ENCODE measurements around the gene RPTOR.

Gene RPTOR

DNA sequence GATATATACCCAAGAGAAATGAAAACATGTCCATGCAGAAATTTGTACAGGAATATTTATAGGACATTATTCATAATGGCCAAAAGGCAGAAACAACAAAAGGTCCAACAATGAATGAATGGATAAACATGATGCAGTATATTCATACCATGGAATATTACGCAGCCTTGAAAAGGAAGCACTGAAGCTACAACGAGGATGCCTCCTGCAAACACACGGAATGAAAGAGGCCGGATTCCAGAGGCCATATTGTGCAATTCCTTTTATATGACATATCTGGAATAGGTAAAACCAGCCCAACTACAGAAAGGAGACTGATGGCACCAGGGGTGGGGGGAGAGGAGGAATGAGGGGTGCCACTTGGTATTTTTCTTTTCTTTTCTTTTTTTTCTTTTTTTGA lies 432.5 kb downstream of the RPTOR start:
- no peak for DNase-seq (ENCODE audit: low read depth, low spot score)

DNA sequence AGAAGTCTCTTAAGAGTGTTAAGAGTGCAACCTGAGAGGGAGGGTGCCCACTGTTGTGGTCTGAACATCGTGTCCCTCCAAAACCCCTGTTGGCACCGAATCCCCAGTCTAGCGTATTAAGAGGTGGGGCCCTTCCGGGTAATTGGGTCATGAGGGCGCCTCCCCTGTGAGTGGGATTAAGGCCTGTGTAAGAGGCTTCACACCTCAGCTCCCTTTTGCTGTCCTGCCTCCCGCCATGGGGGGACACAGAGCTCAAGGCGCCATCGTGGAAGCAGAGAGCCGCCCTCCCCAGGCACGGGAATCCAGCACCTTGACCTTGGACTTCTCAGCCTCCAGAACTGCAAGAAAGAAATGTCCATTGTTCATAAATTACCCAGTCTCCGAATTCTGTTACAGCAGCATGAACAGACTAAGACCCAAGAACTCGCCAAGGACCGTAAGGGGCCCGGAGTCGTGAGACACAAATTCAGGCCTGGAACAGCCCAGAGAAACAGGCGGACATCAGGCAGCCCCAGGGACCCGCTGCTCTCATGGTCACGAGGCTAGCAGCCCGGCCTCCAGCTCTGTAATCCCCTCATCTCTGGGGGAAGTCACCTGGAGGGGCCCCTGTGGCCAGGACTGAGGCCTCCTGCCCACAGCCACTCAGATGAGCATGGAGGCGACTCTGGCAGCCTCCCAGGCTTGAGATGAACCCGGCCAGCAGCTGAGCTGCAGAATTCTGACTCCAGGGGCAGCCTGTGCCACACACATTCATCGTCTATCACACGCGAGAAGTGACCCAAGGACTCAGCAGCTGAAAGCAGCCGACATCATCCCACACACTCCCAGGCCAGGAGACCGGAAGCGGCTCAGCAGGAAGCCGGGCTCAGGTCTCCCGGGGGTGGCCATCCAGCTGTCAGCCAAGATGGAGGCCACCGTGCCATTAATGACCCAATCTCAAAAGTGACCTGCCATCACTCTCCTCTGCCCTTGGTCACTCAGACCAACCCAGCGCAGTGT lies 434.2 kb downstream of the RPTOR start:
- DNase-seq (ENCODE audit: low read depth, low spot score) = no peak

DNA sequence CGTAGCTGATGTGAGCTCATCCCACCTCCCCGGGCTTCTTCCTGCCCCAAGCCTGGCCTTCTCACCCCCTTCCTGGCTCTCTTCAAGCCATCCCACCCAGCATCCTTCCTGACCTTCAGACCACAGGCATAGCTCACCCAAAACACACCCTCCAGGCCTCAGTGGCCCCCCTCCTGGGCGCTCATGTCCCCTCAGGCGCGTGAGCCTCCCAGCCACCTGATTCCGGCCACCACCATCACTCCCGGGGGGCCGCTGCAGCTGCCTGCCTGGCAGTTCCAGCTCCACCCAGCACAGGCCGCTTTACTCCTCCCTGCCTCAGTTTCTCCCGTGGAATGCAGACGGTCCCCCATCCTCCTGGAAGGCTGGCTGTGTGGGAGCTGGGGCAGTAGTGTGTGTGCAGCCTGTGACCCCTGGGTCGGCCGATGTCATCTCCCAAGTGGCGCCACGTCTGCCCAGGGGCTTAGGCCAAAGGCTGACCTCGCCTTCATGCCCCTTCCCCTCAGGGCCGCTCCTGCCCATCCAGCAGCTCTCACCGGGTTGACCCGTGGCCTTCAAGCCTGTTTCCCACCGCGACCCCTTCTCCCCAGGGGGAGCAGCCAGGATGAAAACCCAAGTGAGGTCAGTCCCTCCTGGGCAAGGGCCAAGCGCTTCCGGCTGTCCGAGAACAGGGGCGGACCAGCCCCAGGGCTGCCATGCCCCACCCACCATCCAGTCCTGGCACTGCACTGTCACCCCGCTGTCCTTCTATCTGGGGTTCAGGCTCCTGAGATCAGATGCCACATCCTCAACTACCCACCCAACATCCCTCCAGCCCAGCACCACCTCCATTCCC lies 435.1 kb downstream of the RPTOR start:
- DNase-seq (ENCODE audit: low read depth, low spot score) = no peak

DNA sequence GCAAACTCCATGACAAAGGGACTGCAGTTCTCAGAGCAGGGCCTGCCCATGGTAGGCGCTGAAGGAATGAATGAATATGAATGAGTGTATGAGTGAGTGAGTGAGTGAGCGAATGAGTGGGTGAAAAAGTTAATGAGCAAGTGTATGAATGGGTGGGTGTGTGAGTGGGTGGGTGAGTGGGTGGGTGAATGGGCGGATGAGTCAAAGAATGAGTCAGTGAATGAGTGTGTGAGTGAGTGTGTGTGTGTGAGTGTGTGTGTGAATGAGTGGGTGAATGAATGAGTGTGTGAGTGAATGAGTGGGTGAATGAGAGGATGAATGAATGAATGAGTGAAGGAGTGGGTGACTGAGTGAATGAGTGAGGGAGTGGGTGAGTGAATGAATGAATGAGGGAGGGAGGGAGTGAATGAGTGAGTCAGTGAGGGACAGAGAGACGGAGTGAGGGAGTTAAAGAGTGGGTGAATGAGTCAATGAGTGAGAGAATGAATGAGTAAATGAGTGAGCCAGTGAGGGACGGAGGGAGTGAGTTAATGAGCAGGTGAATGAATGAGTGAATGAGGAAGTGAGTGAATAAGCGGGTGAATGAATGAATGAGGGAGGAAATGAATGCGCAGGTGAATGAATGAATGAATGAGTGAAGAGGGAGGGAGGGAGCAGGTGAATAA lies 435.9 kb downstream of the RPTOR start:
- DNase-seq (ENCODE audit: low read depth, low spot score) = no peak

DNA sequence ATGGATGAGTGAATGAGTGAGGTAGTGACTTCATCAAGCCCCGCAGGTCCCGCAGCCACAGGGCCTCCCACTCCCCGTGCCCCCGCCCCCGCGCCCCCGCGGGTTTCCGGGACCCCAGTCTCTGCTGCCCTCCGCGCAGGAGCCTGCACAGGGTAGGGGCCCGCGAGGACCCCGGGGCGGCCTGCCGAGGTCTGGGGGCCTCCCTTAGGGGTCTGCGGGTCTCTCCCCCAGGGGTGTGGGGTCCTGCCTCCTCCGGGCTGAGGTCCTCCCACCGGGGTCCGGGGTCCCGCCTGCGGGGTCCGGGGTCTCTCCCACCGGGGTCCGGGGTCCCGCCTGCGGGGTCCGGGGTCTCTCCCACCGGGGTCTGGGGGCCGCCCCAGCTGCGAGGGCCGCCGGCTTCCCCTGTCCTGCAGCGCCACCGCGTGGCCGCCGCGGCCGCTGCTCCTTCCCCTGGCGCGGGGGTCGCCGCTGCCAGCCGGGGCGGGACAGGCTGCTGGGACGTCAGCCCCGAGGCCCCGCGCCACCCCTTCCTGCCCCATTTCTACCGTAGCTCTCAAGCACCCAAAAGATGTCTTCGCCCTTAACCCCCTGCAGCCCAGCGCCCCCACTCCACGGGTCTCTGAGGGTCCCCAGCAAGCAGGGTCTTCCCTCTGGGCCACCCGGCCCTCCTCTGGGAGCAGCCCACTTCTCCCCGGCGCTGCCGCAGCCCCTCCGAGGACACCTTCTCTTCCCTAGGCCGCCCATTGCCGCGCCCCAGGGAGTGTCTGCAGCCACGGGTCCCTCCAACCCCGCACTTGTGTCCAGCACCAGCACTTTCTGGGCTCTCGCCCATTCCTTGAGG lies 436.6 kb downstream of the RPTOR start:
- no peak for DNase-seq (ENCODE audit: low read depth, low spot score)

DNA sequence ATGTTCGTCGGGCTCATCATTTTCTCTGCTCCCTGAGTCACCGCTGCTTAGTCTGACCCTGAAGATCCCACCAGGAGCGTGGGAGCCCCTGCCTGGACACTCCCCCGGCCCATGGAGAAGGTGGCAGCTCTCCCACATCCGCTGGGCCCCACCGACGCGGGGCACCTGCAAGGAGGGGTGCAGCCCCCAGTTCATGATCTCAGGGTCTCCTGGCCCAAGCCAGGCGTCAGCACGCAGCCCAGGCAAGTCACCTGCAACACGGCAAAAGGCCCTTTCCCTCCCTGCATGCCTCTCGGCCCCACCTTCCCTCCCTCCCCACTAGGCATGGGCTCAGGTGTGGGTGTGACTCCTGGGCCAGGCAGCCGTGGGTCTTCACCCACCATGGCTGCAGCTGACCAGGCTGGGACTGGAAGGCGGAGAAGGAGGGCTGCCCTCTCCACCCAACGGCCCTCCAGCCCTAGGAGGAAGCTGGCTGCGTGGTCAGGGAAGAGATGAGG lies 437.3 kb downstream of the RPTOR start:
- no peak for DNase-seq (ENCODE audit: low read depth, low spot score)

DNA sequence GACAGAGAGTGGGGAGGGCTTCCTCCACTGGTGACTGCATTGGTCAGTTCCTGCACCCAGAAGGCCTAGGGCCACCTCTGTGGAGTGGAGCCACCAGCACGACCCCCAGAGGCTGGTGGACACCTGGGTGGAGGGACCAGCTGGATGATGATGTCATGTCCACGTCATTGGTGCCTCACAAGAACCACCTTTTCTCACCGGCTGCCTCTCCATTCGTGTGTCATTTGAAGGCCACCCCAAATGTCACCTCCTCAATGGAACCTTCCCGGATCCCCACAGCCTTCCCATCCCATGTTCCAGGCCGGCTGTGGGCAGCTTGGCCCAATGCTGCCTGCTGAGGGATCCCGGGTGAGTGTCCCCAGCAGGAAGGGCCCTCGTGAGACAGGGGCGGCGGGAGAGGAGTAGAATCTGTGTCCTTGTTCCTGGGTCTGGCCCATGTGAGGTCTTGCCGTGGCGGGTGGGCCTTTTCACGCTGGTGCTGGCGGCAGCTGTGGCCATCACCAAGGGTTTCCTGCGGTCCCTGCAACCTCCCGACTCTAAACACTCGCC lies 437.9 kb downstream of the RPTOR start:
- no peak for DNase-seq (ENCODE audit: low read depth, low spot score)

GRCh38 chr17:80983545-80983944 lies 438.9 kb downstream of the RPTOR start:
- no peak for DNase-seq (ENCODE audit: low read depth, low spot score)

DNA sequence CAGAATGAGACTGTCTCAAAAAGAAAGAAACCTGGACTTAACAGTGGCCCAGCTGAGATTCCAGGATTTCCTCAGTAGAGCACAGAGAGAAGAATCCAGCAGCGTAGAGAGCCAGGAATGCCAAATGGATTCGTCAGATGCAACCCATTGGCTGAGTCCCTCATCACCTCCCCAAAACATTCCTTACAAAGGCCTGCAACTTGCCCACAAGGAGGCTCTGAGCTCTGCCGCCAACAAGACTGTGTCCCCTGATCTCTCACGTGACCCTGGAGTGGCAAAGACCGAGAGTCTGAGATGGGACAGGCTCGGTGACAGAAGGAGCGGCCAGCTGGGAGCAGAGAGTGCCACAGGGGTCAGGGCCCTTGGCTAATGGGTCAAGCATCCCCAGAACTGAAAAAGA lies 440.1 kb downstream of the RPTOR start:
- DNase-seq (ENCODE audit: low read depth, low spot score) = no peak

- no peak for DNase-seq (ENCODE audit: low read depth, low spot score)
These were observed 441.4 kb downstream of the RPTOR start for GRCh38 chr17:80986046-80986445.

- DNase-seq (ENCODE audit: low read depth, low spot score) = no peak
These were observed 442.3 kb downstream of the RPTOR start for GRCh38 chr17:80986816-80987475.

DNA sequence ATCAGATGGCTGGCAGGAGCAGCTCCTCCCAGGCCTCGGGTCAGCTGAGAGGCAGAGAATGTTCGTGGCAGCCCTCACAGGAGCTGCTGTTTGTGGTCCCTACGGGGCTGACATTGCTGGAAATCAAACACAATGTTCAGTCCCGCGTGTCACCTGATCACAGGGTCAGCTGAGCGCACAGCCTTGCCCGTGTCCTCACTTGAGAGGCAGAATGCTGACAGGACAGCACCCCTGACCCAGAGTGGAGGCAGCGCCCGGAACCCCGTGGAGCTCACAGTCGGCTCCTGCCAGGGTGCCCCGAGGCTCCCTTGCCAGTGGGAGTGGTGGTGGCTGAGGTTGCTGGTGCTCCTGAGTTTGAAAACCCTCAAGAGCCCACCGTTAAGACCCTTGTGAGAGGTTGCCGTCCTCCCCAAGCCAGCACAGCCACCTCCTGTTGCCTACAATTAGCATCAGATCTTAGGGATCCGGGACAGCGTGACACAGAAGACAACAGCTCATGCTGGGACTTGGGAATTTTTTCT lies 443.4 kb downstream of the RPTOR start:
- DNase-seq (ENCODE audit: low read depth, low spot score) = no peak

DNA sequence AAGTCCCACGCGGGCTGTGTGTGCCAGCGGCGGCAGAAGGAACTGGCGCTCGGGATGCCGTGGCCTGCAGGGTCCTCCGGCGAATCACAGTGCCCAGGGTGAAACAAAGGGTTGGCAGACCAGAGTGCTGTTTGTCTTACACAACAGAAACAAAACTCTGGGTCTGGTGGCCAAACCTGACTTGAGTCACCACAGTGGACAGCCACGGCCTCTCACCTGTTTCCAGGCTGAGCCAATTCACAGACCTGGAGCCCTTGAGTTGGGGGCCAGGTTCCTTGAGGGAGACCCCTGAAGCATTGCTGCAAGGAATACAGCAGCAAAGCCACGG lies 444.9 kb downstream of the RPTOR start:
- no peak for DNase-seq (ENCODE audit: low read depth, low spot score)

GRCh38 chr17:80990921-80991644 lies 446.4 kb downstream of the RPTOR start:
- DNase-seq (ENCODE audit: low read depth, low spot score) = no peak

GRCh38 chr17:80991645-80992076 lies 447.0 kb downstream of the RPTOR start, which contains the start of gene CHMP6:
CHMP6 (plus strand) TSS chr17:80991841; CDS start chr17:80991919, 78 bp downstream.
- DNase-seq (ENCODE audit: low read depth, low spot score) = no peak

DNA sequence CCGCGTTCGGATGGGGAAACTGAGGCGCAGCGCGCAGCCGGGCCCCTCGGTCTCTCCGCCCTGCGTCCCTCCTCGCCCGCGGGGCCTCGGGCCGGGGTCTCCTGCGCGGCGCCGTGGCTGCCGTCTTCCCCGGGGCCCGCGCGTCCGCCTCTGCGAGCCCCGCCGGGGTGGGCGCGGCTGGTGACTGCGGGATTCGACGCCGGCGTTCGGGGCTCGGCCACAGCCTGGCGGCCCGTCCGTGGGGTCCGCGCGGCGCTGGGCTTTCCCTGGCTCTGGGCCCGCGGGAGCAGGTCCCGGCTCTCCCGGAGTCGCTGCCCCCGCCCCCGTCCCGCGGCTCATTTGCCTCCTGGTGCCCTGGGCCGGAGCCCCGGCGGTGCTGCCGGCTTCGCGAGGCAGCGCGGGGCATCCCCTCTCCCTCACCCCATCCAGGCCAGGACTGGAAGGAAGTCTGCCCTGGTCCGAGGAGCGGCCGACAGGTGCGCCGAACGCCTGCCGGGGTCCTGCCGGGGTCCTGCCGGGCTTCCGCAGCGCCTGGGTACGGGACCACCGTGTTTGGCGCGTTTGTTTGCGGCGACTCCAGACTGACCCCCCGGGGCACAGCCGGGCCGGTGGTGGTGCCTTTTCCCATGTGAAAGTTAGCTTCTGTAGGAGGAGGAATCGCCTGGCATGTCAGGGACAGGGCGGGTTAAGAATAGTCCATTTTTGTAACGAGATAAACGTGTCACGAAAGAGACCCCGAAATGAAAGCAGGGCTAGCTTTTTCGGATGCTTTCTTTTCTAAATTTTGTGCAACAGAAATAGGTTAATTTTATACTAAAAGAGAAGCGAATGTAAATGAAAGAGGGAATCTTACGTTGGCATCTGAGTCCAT lies 447.7 kb downstream of the RPTOR start:
- DNase-seq (ENCODE audit: low read depth, low spot score) = no peak

DNA sequence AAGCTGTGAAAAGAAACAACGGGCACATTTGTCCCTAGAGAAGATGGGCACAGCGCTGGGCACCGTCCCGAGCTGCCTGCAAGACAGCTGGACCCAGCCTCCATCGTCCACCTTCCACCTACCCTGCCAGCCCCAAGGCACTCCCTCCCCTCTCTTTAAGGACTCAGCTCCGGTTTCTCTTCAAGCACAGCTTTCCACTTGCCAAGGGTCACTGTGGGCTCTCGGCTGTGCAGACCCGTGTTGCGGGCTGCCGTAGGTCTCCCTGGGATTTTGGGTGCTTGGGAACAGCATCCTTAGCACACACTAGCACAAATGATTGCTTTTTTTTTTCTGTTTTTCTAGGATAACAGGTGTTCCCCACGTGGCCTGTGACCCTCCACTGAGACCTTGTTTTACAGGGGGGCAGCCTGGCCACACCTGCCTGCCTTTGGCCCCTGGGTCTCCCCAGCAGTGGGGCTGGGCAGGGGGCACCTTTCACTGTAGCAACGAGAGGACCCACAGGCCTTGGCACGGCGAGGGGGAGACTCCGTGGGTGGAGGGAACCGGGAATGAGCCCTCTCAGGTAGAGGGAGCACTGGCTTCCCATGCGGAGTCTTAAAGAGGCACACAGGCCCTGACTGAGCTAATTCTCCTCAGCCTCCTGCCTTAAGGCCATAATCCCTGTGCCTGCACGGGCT lies 448.4 kb downstream of the RPTOR start:
- DNase-seq (ENCODE audit: low read depth, low spot score) = no peak

DNA sequence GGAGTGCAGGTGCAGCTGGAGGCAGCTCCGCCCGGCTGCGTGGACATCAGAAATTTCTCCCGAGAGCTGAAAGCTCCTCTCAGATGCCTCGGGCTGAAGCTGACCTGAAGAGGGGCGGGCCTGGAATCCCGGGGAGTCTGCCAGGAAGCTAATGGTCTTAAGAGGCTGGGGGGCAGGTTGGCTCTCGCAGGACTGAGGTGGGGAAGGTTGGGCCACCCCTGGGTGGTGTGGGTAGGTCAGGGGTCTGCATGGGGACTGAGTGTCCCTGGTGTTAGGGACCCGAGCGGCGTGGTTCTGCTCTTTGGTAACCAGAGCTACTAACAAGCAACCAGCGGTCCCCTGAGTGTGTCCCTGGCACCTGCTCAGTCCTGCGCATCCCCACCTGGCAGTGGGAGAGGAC lies 450.5 kb downstream of the RPTOR start:
- DNase-seq (ENCODE audit: low read depth, low spot score) = no peak
